Liver (tissue), 9 donors: Measurements from ENCODE around the gene NABP2. TPM values are rescaled to one million over a fixed set of nuclear protein-coding genes. Genes with fewer than 3 reads are reported as not detected.
"Not testable (repeated sequence)": the region's sequence is repeated elsewhere in the genome, so short reads cannot be mapped to it uniquely, and the experiment has no call there.

ENCODE experiments used
- DNase-seq: peaks from one replicate; pipeline ENCODE4 v3.0.0-alpha.2; 2017; ENCODE audit warnings: low spot score
- H3K27ac ChIP-seq, 2 donors: one replicate each; pipeline ENCODE4 v1.7.0; 2013; ENCODE audit warnings: inconsistent platforms in 2 of 2, low read length in 2 of 2, control low read depth in 1 of 2, low read depth in 1 of 2, mild to moderate bottlenecking in 1 of 2
- H3K27me3 ChIP-seq, 4 donors: one replicate each; pipeline versions ENCODE4 v1.6.1 to v1.7.0; 2013; ENCODE audit warnings: low read length in 3 of 4, inconsistent platforms in 1 of 4, mild to moderate bottlenecking in 1 of 4, moderate library complexity in 1 of 4; ENCODE audit not compliant: control insufficient read depth in 4 of 4, insufficient read depth in 4 of 4
- H3K36me3 ChIP-seq, 4 donors: one replicate each; pipeline versions ENCODE4 v1.6.1 to v1.7.0; 2013; ENCODE audit warnings: low read length in 3 of 4, mild to moderate bottlenecking in 3 of 4, low read depth in 1 of 4, moderate library complexity in 1 of 4; ENCODE audit not compliant: control insufficient read depth in 4 of 4, insufficient read depth in 3 of 4
- H3K4me1 ChIP-seq, 4 donors: one replicate each; pipeline versions ENCODE4 v1.6.1 to v1.7.0; 2013; ENCODE audit warnings: low read length in 3 of 4, mild to moderate bottlenecking in 3 of 4, moderate library complexity in 1 of 4; ENCODE audit not compliant: control insufficient read depth in 4 of 4, insufficient read depth in 4 of 4
- H3K4me3 ChIP-seq, 3 donors: one replicate each; pipeline versions ENCODE4 v1.6.1 to v1.7.0; 2013; ENCODE audit warnings: low read length in 3 of 3, control low read depth in 1 of 3, low read depth in 1 of 3, mild to moderate bottlenecking in 1 of 3
- H3K9ac ChIP-seq, 2 donors: one replicate each; pipeline ENCODE4 v1.7.0; 2013; ENCODE audit warnings: low read length in 2 of 2, mild to moderate bottlenecking in 2 of 2, moderate library complexity in 2 of 2, control low read depth in 1 of 2, low read depth in 1 of 2
- H3K9me3 ChIP-seq, 4 donors: one replicate each; pipeline versions ENCODE4 v1.6.1 to v1.7.0; 2013; ENCODE audit warnings: low read length in 3 of 4; ENCODE audit not compliant: control insufficient read depth in 4 of 4
- EGR1 ChIP-seq, 2 donors: IDR thresholded peaks; 2 replicates each; pipeline ENCODE4 v1.6.1; 2016 to 2018; ENCODE audit warnings: antibody characterized with exemption in 2 of 2, low read depth in 2 of 2
- FOXA1 ChIP-seq: IDR thresholded peaks from 2 replicates; pipeline ENCODE4 v1.6.1; 2016; ENCODE audit warnings: antibody characterized with exemption
- FOXA2 ChIP-seq: IDR thresholded peaks from 2 replicates; pipeline ENCODE4 v1.6.1; 2016; ENCODE audit warnings: antibody characterized with exemption
- GABPA ChIP-seq, 2 donors: IDR thresholded peaks in 1 of 2; conservative IDR thresholded peaks in 1 of 2; 2 replicates each; pipeline ENCODE4 v1.6.1; 2016; ENCODE audit warnings: antibody characterized with exemption in 2 of 2, mild to moderate bottlenecking in 1 of 2, moderate library complexity in 1 of 2
- HNF4G ChIP-seq: IDR thresholded peaks from 2 replicates; pipeline ENCODE4 v1.6.1; 2016; ENCODE audit warnings: antibody characterized with exemption
- NR2F2 ChIP-seq: IDR thresholded peaks from 2 replicates; pipeline ENCODE4 v1.6.1; 2016; ENCODE audit warnings: antibody characterized with exemption
- RAD21 ChIP-seq, 2 donors: IDR thresholded peaks; 2 replicates each; pipeline ENCODE4 v1.6.1; 2016; ENCODE audit warnings: antibody characterized with exemption in 2 of 2, mild to moderate bottlenecking in 2 of 2
- SP1 ChIP-seq: IDR thresholded peaks from 2 replicates; pipeline ENCODE4 v1.6.1; 2018; ENCODE audit warnings: antibody characterized with exemption, mild to moderate bottlenecking
- TAF1 ChIP-seq: conservative IDR thresholded peaks from 2 replicates; pipeline ENCODE4 v1.6.1; 2016; ENCODE audit warnings: antibody characterized with exemption, mild to moderate bottlenecking
- YY1 ChIP-seq: IDR thresholded peaks from 2 replicates; pipeline ENCODE4 v1.6.1; 2016; ENCODE audit warnings: antibody characterized with exemption, mild to moderate bottlenecking
- WGBS: extraction: QIAGEN DNeasy Blood & Tissue Kit; methylation state at CpG from one replicate; pipeline ENCODE4 v1.1.7; 2013; 5-methylcytosine and 5-hydroxymethylcytosine counted together
- polyA plus RNA-seq, 2 donors: library from polyadenylated mRNA; stranded (reverse) in 1 of 2; unstranded in 1 of 2; fragments of 200-250 nt in 1 of 2; fragments of >200 nt in 1 of 2; fragmentation: Nextera tagmentation in 1 of 2; extraction: Ambion mirVana in 1 of 2; gene quantifications; one replicate each; pipeline versions ENCODE4 v1.2.1 to v1.2.3, GENCODE V29; 2013 to 2015
- total RNA-seq, 2 donors: library from RNA; depleted of rRNA; stranded (reverse); fragments of >200 nt; gene quantifications; one replicate each; pipeline ENCODE4 v1.2.3, GENCODE V29; 2014
- TF ChIP-seq, protein P1 (sequence below): fragments of 150-350 bp; IDR thresholded peaks from 2 replicates; pipeline ENCODE4 v1.5.1; 2017; ENCODE audit warnings: improper control_type of control experiment, low read depth, low read length; ENCODE audit not compliant: missing input control
- TF ChIP-seq, protein P2 (sequence below): IDR thresholded peaks from 2 replicates; pipeline ENCODE4 v1.6.1; 2016; ENCODE audit warnings: antibody characterized with exemption, mild to moderate bottlenecking
- TF ChIP-seq, protein P3 (sequence below): IDR thresholded peaks from 2 replicates; pipeline ENCODE4 v1.6.1; 2016; ENCODE audit warnings: antibody characterized with exemption
- donor health status: healthy.
- donor health status: healthy.
- donor health status: healthy.
- donor health status: healthy.
- donor health status: healthy.

NABP2 gene
- total and polyA plus RNA-seq, 4 donors, result 10.8 to 14.5 (median 12.6) TPM

DNA sequence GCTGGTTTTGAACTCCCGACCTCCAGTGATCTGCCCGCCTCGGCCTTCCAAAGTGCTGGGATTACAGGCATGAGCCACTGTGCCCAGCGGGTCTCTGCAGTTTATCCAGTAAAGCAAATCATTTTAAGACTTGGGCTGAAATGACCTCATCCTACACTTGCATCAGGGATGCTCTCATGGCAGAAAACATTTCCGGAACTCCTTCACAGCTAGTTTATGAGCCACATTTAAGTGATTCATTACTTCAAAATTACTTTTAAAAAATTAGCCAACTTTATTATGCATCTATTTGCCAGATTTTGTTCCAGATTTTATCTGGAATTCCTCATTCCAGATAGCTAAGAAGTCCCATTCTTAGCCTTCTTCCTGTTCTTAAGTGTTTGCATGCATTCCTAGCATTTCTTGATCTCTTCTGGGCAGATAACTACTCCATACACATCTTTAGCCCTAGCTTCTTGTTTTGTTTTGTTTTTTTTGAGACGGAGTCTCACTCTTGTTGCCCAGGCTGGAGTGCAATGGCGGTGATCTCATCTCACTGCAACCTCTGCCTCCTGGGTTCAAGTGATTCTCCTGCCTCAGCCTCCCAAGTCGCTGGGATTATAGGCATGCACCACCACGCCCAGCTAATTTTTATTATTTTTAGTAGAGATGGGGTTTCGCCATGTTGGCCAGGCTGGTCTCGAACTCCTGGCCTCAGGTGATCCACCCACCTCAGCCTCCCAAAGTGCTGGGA lies 27.2 kb upstream of the NABP2 start:
- WGBS, result 80% methylated on average over 11 of the region's 11 CpGs
- H3K27me3 ChIP-seq, H3K36me3 ChIP-seq, DNase-seq, H3K9ac ChIP-seq, H3K4me3 ChIP-seq, H3K27ac ChIP-seq, H3K9me3 ChIP-seq, H3K4me1 ChIP-seq: not testable (repeated sequence)

DNA sequence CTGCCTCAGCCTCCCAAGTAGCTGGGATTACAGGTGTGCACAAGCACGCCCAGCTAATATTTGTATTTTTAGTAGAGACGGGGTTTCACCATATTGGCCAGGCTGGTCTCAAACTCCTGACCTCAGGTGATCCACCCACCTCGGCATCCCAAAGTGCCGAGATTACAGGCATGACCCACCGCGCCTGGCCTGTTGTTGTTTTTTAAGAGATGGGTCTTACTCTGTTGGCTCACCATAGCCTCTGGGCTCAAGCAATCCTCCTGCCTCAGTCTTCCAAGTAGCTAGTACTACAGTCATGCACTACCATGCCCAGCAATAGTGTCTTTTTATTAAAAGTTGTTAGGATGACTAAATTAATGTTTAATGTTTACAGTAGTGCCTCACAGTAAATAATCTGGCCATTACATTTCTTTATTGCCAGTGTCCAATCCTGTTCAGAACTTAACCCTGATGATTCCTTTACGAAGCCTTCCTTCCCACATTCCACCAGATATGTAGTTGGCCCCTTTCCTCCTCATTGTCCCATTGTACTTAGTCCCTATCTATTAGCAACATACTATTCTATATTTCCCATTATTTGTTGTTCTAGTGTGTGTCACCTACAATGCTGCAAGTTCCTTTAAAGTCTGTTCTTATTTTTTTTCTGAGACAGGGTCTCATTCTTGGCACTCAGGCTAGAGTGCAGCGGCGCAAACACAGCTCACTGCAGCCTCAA lies 26.1 kb upstream of the NABP2 start:
- Histone ChIP-seq H3K4me3 (no peak overlapping the region), H3K9ac (no peak overlapping the region), H3K36me3 (no peaks in the 10 kb centered on the region), H3K27me3 (no peaks in the 10 kb centered on the region), H3K4me1 (peaks cover 0 to 7% (median 0%) of the 10 kb centered on the region in 4 donors), H3K27ac (no peak overlapping the region), H3K9me3 (no peaks in the 10 kb centered on the region)
- 89% methylated on average over 9 of the region's 9 CpGs for WGBS
- TF ChIP-seq SP1 (no peak), EGR1 (IDR thresholded peaks at IDR 0.05; ENCODE audit: low read depth in 2 of 2) (no peak), YY1 (no peak), FOXA2 (no peak), HNF4G (no peak), GABPA (IDR thresholded peaks at IDR 0.05 in 1 of 2, conservative IDR thresholded peaks at IDR 0.05 in 1 of 2) (no peak), TAF1 (no peak), NR2F2 (no peak), FOXA1 (no peak), RAD21 (IDR thresholded peaks at IDR 0.05) (no peak)
- TF ChIP-seq, protein P1, sequence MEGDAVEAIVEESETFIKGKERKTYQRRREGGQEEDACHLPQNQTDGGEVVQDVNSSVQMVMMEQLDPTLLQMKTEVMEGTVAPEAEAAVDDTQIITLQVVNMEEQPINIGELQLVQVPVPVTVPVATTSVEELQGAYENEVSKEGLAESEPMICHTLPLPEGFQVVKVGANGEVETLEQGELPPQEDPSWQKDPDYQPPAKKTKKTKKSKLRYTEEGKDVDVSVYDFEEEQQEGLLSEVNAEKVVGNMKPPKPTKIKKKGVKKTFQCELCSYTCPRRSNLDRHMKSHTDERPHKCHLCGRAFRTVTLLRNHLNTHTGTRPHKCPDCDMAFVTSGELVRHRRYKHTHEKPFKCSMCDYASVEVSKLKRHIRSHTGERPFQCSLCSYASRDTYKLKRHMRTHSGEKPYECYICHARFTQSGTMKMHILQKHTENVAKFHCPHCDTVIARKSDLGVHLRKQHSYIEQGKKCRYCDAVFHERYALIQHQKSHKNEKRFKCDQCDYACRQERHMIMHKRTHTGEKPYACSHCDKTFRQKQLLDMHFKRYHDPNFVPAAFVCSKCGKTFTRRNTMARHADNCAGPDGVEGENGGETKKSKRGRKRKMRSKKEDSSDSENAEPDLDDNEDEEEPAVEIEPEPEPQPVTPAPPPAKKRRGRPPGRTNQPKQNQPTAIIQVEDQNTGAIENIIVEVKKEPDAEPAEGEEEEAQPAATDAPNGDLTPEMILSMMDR, result no peak
- TF ChIP-seq, protein P2, sequence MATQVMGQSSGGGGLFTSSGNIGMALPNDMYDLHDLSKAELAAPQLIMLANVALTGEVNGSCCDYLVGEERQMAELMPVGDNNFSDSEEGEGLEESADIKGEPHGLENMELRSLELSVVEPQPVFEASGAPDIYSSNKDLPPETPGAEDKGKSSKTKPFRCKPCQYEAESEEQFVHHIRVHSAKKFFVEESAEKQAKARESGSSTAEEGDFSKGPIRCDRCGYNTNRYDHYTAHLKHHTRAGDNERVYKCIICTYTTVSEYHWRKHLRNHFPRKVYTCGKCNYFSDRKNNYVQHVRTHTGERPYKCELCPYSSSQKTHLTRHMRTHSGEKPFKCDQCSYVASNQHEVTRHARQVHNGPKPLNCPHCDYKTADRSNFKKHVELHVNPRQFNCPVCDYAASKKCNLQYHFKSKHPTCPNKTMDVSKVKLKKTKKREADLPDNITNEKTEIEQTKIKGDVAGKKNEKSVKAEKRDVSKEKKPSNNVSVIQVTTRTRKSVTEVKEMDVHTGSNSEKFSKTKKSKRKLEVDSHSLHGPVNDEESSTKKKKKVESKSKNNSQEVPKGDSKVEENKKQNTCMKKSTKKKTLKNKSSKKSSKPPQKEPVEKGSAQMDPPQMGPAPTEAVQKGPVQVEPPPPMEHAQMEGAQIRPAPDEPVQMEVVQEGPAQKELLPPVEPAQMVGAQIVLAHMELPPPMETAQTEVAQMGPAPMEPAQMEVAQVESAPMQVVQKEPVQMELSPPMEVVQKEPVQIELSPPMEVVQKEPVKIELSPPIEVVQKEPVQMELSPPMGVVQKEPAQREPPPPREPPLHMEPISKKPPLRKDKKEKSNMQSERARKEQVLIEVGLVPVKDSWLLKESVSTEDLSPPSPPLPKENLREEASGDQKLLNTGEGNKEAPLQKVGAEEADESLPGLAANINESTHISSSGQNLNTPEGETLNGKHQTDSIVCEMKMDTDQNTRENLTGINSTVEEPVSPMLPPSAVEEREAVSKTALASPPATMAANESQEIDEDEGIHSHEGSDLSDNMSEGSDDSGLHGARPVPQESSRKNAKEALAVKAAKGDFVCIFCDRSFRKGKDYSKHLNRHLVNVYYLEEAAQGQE, result no peak
- TF ChIP-seq, protein P3, sequence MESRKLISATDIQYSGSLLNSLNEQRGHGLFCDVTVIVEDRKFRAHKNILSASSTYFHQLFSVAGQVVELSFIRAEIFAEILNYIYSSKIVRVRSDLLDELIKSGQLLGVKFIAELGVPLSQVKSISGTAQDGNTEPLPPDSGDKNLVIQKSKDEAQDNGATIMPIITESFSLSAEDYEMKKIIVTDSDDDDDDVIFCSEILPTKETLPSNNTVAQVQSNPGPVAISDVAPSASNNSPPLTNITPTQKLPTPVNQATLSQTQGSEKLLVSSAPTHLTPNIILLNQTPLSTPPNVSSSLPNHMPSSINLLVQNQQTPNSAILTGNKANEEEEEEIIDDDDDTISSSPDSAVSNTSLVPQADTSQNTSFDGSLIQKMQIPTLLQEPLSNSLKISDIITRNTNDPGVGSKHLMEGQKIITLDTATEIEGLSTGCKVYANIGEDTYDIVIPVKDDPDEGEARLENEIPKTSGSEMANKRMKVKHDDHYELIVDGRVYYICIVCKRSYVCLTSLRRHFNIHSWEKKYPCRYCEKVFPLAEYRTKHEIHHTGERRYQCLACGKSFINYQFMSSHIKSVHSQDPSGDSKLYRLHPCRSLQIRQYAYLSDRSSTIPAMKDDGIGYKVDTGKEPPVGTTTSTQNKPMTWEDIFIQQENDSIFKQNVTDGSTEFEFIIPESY, result no peak
- no peak for DNase-seq
